Activated CD8-positive, alpha-beta memory T cell treated with anti-CD3 and anti-CD28 coated beads, Interleukin-2, amount 50 U/mL, for 4 hours (primary cell): ENCODE measurements around the gene LIMS2.

Experiments
- DNase-seq: peaks from one replicate; pipeline ENCODE4 v3.0.0-alpha.2; 2020

Gene LIMS2

DNA sequence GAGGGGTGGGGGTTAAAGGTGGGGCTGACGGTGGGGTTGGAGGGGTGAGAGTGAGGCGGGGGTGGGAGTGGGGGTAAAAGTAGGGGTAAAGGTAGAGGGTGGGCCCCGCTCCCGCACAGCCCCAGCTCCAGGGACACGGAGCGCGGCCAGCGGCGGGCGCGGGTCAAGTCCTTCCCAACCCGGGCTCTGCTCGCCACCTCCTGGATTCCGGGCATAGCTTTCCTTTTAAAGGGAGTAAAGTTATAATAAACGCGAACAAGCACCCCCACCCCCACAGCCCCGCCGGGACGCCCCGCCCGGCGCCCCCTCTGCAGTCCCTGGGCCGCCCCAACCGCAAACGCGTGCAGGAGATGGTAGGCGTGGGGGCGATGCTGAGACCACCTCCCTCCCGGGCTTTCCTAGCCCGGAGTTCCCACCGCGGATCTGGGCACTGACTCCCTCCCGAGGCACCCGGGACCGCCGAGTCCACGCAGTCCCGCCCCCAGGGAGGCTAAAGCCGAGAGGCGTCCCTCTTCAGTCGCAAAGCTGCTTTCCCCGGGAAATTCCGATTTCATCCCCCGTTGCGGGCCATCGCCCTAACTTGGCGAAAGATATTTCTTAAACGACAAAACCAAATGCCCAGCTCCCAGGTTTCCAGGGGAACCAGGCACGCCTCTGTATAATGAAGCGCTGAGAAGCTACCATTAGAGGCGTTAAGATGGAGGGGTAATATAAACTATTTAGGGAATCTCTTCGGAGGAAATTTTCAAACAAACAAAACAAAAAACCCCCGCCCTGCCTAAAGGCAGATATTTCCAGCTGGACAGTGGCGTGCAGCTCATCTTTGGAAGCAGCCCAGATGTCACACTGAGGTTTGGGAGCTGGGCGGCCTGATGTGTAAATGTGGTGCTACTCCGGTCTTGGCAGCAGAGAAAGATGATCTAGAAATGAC lies at the start of gene LIMS2:
Gene LIMS2, minus strand, starts transcription at position 200 of the 931 bp plus-strand sequence. CDS start 506 bp downstream, outside the sequence.
- no peak for DNase-seq

GRCh38 chr2:127722807-127723206 lies 47.5 kb upstream of the LIMS2 start:
- DNase-seq = no peak

GRCh38 chr2:127721978-127722355 lies 46.6 kb upstream of the LIMS2 start:
- no peak for DNase-seq

DNA sequence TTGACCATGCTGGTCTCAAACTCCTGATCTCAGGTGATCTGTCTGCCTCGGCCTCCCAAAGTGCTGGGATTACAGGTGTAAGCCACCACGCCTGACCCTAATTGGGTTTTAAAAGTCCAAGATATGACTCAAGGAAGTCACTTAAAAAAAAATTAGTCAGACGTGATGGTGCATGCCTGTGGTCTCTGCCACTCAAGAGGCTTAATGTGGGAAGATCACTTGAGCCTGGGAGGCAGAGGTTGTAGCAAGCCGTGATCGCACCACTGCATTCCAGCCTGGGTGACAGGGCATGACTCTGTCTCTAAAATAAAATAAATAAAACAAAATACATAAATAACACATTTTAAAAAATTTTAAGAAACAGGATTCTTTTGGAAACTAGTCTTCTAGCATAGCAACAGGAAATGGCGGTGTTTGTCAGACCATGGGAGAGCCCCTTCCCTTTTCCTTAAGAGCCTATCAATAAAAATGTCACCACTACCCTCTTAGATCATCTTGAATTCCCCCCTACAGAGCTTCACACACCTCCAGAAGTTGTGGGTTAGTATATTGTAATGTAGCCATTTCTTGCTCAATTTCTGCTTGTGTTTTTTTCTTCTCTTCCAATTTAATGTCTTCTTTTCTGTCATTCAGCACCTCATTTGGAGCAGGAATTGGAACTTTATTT lies 46.1 kb upstream of the LIMS2 start:
- DNase-seq = no peak

DNA sequence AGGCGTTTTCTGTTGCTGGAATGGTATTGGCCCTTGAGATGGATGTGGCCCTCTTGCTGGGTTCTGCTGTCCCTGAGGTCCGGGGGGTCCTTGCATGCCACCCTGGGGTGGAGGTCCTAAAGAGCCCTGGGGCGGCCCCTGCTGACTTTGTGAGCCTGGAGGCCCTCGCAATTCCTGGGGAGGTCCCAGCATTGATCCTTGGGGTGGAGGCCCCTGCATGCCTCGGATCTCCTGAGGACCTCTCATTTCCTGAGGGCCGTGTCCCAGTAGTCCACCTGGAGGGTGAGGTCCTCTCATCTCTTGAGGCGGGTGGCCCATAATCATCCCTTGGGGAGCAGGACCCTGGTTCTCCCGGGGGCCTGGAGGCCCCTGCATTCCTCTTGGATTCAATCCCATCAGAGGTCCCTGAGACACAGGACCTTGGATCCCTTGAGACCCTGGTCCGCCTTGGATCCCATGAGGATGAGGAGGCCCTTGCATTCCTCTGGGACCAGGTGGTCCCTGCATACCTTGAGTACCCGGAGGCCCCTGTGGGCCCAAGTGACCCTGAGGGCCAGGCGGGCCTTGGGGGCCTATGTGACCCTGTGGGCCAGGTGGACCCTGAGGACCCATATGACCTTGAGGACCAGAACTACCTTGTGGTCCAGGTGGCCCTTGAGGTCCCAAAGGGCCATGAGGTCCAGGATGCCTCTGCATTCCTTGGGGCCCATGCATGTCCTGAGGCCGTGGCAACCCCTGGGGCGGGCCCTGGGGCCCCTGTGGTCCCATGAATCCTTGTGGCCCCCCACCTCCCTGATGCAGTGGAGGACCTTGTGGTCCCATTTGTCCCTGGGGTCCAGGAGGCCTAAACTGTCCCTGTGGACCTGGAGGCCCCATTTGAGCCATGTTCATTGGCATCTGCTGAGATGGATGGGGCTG lies 44.2 kb upstream of the LIMS2 start:
- no peak for DNase-seq

- no peak for DNase-seq
Observed at GRCh38 chr2:127718271-127718670, 42.9 kb upstream of the LIMS2 start.

DNA sequence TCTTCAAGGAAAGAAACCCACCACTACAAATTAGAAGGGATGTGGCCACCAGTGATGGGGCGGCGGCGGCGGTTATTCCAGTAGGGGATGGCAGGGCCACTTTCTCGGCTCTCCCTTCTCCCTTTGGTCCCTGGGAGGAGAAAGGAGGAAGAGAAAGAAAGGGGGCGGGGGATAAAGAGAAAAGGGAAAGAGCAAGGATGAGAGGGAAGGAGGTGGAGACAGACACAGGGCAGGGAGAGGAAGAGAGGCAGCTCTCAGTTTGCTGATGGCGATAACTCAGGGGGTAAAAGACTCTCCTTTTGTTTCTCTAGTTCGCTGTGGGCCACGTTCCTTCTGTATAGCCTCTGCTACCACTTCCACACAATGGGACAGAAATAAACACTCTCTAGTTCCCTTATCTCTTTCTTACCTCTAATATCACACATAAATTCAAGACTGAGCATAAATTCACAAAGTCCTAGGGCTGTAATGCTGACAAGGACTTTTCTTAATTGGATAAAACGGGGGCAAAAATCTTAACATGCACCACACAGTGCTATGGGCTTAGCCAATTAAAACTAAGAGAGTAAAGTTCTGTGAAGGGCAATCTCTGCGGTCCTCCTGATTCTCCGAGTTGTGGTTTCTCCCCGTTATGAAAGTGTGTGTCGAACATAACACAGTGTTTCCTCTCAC lies 40.6 kb upstream of the LIMS2 start:
- DNase-seq = no peak

GRCh38 chr2:127713562-127713961 lies 38.2 kb upstream of the LIMS2 start:
- DNase-seq = no peak

GRCh38 chr2:127712999-127713398 lies 37.7 kb upstream of the LIMS2 start:
- DNase-seq = no peak

DNA sequence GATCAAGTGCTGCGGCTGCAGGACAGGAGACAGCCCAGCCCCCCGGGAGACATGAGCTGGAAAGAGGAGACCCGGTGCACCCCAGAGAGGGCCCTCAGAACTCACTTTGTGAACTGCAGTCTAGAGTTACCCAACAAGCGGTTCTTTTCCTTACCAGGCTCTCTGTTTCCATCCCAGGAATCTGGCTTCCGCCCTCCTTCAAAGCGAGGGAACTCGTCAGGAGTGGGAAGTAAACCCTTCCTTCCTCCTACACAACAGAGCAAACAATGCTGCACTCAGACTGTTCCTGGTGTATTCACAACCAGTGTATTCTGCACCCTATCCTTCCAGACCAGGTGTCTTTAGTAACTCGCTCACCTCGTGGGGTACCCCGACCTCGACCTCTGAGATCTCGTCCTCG lies 34.0 kb upstream of the LIMS2 start:
- DNase-seq = no peak

DNA sequence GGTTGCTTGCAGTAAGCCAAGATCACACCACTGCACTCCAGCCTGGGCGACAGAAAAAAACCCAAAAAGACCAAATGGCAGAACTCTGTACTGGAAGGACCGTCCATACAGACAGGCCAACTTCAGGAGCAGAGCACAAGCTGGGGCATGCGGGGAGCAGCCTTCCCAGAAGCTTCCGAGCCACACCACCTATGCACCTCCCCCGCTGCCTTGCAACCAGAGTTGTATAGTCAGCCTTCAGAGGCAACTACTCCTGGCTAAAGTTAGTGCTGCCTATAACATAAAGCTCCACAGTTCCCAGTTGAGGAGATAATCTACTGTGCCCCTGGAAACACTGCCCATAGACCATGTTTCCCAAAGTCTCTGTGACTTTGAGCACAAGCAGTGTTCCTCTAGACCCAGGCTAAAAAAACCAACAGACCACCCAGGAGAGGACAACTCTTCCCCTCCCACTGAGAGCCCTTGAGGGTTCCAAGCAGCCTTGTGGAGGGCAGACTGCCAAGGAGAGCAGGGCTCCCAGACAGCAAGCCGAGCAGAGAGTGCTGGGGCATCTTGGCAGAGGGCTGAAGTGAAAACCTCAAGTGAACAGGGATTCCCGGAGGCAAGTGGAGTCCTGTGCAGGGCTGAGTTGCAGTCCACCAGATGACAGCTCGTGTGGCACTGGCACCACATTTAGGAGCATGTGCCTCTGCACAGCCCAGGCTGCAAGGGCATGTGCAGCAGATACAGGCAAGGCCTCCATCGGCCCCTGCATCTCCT lies 32.7 kb upstream of the LIMS2 start:
- no peak for DNase-seq

- DNase-seq = no peak
Observed at GRCh38 chr2:127706215-127706990, 31.1 kb upstream of the LIMS2 start.

DNA sequence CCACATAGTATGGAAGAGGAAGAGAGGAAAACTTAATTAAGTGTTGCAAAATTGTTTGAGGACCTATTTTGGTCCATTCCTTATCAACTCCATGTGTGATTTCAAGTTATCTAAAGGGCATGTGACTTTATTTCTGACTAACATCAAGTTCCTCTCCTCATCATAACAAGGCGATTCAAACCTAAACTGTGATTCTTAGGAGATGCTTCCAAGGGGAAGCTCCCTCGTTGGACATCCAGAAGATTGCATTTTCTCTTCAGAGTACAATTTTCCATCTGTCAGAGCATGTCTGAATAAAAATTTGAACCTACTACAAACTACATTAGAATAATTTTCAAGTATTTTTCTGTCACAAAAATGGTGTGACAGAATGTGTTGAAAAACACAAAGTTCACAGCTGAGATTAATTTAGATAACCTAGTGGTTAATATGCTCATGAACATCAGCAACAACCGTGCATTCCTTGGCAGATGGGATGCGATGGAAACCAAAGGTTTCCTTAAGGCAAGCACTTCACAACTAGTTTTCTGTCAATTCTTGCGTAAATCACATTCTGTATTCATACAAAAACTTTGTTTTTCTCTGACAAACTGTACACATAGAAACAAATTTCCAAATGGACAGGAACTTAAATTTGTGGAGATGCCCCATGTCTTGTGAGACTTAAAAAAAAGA lies 30.2 kb upstream of the LIMS2 start:
- DNase-seq = no peak

DNA sequence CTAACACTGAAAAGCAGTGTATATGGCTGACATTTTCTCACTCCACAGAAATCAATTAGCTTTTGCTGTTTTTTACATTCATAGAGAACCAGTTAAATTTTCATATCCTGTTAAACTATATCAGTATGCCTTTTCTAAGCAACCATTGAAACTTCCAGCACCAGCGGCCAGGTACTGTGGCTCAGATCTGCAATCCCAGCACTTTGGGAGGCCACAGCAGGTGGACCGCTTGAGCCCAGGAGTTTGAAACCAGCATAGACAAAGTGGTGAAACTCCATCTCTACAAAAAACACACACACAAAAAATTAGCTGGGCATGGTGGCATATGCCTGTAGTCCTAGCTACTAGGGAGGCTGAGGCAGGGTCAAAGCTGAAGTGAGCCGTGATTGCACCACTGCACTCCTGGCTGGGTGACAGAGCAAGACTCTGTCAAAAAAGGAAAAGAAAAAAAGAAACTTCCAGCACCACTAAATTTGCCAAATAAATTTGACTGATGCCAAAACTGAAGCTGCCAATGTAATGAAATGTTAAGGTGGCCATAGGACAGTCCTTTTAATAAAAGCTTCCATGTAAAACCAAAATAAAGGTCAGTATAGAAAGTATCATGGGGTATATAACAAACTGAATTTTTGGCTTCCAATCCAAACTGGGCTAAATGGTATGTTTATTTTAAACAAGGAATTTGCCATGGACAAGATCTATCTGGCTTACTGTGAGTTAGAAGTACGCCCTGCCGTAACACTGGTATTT lies 29.5 kb upstream of the LIMS2 start:
- DNase-seq = no peak

GRCh38 chr2:127703282-127703681 lies 28.0 kb upstream of the LIMS2 start:
- no peak for DNase-seq

DNA sequence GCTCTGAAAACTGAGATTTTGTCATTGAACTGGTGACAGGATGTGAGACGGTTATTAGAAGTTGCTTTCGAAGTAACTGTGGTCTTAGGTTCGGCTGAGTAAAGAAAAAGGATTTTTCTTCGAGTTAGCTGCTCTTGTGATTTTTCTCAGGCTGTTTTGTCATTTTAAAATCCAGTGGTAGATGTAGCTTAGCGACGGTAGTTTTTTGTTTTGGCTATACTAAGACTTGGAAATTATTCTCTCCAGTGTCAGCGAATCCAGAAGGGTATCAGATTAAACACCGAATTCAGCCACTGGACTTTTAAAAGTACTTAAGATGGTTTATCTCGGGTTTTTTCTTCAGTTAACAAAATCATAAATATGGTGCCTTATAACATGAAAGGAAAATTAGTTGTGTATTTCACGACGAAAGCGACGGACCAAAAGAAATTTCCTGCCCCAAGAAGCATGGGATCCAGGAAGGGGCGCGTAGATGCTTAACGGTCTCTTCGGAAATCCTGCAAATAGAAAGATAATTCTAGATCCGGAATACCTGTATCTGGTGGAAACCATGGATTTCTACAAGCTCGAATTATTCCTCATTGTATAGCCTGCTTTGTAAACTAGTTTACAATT lies 27.2 kb upstream of the LIMS2 start:
- no peak for DNase-seq

GRCh38 chr2:127701651-127702394 lies 26.5 kb upstream of the LIMS2 start:
- peak; percentile 80 for DNase-seq

DNA sequence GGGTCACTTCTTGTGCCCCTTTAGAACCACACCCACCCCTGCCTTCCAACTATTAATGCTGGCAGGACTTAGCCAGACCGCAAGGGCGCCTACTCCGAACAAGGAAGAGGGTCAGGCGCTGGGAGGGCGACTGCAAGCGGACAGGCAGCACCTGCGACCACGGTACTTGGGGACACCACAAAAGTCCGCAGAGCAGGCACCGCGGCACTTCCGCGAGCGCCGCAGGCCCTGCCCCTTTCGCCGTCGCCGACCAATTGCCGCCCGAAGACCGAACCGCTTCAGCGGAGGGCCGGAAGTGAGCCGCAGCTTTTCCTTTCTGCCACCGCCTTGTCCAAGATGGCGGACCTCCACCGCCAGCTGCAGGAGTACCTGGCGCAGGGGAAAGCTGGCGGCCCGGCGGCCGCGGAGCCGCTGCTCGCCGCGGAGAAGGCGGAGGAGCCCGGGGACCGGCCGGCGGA lies 25.9 kb upstream of the LIMS2 start, which contains the start of gene SFT2D3:
Gene SFT2D3, plus strand, starts transcription at position 305 of the 458 bp plus-strand sequence. Its CDS starts 32 bp downstream, at position 337.
- DNase-seq = peak; percentile 87
